ENCODE results near the gene CUX1.
A peak's percentile ranks its signal among the peaks of the same experiment; 100 is the strongest.

CUX1 gene

DNA sequence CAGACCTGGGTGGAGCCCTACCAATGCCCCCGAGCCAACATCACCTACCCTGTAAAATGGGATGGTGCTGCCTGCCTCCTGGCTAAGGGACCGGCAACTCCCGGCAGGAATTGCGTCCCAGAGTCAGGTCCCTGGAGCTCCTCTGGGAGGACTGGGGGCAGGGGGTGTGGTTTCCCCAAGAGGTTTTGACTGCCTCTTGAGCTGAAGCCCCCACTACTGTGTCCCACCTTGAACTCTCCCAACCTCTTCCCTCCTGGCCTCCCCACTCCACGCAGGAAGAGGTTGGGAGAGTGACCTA is 470.5 kb downstream of the CUX1 start:
- TF ChIP-seq CTCF (conservative IDR thresholded peaks at IDR 0.05), result no peak
- H3K27ac ChIP-seq, result peak overlapping the region; percentile 80

DNA sequence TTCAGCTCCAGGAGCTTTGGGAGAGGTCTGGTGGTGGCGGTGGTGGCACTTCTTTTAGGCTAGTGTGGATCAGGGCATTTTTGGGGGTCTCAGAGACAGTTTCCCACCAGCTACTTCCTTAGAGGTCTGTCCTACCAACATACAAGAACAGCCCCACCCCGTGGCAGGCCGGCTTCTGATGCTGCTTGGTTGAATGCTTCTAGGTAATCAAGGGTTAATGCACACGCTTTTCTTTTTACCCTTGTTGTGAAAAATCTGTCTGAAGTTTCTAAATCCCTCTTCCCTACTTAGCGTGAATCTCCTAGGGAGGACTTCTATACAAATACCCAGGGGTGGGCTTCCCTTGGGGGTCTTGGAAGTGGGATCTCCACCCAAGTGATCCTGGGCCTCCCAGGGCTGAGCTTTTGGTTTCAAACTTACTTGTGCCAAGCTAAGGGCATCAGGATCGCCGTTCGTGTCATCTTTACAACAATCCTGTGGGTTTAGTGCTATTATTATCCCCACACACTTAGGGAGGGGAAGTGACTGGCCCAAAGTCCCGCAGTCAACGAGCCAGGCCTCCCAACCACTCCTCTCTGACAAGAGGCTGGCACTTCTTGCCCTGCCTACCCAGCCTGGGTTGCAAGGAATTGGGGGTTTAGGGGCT is 471.0 kb downstream of the CUX1 start:
- H3K27ac ChIP-seq, result peak overlapping the region; percentile 80; the same call in 1 of the 2 replicates
- no peak for TF ChIP-seq CTCF (conservative IDR thresholded peaks at IDR 0.05)

- H3K27ac ChIP-seq, result no peak overlapping the region
- TF ChIP-seq CTCF (conservative IDR thresholded peaks at IDR 0.05), result no peak
Measured at GRCh38 chr7:102289057-102289456, 471.6 kb downstream of the CUX1 start.

DNA sequence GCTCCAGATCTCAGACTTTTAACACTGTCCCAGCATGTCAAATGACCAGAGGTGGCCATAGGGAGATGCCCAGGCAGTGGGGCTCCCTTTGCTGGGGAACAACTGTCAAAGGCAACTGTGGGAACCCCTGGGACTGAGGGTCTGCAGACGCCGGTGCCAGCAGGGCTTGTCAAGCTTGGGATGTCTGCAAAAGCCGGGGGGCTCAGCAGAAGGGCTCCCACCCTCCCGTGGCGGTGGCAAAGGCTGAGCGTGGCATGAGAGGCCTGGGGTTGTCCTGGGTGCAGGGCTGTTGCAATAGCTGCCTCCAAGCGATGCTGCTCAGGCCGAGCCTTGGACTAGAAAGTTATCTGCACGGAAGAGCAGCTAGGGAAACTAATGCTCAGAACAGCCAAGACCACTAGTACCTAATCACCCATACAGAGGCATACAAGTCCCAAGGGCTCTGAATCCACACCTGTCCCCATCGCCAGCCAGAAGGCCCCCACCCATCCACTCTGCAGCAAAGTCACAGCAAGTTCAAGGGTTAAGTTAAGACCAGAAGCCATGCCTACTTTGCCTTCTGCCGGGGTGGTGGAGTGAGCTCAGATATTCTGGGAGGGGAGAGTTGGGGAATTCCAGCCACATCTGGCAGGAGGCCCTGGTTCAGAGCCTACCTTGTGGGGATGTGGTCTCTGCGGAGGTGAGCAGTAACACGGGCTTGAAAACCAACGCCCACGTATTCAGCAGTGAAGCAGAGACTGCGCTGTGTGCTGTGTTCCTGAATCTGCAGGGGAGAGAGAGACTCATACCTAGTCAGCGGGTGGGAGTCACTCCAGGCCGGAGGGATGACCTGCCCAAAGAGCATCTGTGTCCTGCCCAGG is 473.9 kb downstream of the CUX1 start:
- no peak overlapping the region for H3K27ac ChIP-seq

GRCh38 chr7:102291916-102292267 is 474.5 kb downstream of the CUX1 start:
- H3K27ac ChIP-seq, result no peak overlapping the region
- TF ChIP-seq CTCF (conservative IDR thresholded peaks at IDR 0.05), result no peak

More for the DNA sequence above, 473.9 kb downstream of the CUX1 start:
- TF ChIP-seq CTCF (conservative IDR thresholded peaks at IDR 0.05), result no peak

DNA sequence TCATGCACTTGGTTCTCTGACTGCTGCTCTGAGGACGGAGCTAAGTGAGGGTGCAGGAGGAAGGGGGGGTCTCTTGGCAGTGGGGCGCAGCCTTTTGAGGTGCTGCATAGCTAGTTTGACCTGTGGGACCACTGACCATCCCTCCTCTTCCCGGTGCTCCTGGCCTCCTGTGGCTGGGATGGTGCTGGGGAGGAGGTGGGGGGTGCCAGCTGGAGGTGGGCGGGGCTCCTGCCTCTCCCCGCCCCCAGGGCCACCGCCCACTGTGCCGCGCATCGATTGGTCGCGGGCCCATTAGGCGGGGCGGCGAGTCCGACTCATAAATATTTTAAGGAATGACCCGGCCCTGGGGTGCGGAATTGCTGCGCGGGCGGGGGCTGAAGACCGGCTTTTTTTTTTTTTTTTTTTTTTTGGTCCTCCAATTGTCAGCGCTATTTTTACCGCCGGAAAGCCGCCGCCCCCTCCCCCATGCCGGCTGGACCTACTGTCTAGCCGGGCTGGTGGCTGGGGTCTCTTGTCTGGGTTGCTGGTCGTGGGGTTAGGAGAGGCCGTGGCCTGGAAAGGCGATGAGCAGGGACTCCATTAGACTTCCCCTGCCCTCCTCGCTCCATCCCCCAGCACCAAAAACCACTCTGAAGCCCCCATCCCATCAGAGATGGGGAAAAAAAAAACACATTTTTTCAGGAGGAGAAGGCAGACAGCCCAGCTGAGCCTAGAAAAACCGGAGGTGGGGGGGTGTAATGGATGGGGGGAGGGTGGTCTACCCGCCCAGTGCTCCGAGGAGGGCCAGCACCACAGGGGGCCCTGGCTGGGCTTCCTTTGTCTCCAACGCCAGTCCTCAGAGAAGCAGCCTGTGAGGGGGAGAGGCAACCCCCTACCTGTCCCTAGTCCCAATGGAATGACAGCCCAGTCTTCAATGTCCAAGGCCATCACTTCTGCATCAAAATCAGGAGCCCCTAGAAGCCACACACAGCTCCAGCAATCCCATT is 475.7 kb downstream of the CUX1 start:
- TF ChIP-seq CTCF (conservative IDR thresholded peaks at IDR 0.05), result no peak
- H3K27ac ChIP-seq, result no peak overlapping the region

DNA sequence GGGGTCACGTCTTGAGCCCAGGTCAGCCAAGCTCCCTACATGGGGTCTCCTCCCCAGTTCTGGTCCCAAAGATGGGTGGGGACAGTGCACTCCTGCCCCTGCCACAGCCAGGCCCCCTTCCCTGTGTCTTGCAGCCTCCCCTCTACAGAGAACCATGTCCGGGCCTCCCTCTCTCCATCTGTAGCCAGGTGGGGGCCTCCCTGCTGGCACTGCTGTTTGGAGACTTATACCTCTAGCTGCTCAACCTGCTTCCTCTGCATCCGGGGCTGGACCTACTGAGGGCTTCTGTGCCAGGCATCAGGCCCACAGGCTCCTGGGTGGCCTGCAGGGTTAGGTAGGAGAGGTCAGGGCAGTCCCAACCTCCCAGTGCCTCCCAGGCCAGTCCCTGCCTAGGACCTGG is 477.2 kb downstream of the CUX1 start:
- no peak for TF ChIP-seq CTCF (conservative IDR thresholded peaks at IDR 0.05)
- no peak overlapping the region for H3K27ac ChIP-seq

Measured in VCaP (cell line).